Aorta (tissue), 4 donors: Measurements from ENCODE around the gene PYDC2. TPM values are rescaled to one million over a fixed set of nuclear protein-coding genes. Genes with fewer than 3 reads are reported as not detected.

Experiments
- polyA plus RNA-seq, 2 donors: library from polyadenylated mRNA; stranded (reverse); fragments of 200-250 nt; gene quantifications; one replicate each; pipeline ENCODE4 v1.2.3, GENCODE V29; 2013
- total RNA-seq, 2 donors: library from RNA; stranded (reverse); fragmentation: NEBNext Ultra II Directional; extraction: Animal tissue kit (Norgen Biotek cat#: 25700); gene quantifications; one replicate each; pipeline ENCODE4 v1.2.1, GENCODE V29; 2021
- donor health status: healthy with polysubstance abuse.
- donor health status: Bipolar disorder and iron deficiency.
- donor health status: DM: no; HTN: no; CAD: no.
- donor health status: DM: yes; HTN: yes; CAD: no.

The PYDC2 gene
- total and polyA plus RNA-seq, 4 donors, result not detected

Other genes with a start within 250 kb of the PYDC2 start
- gene CCDC50, start 131.8 kb upstream of the PYDC2 start, total RNA-seq, result 100 to 1,000 TPM in 1 of 2 donors, 10 to 100 TPM in 1; 95.8 to 129 TPM
- 10 to 100 TPM; 34.3 to 35.1 TPM for gene CCDC50, start 131.8 kb upstream of the PYDC2 start, polyA plus RNA-seq
- gene UTS2B, start 130.6 kb upstream of the PYDC2 start, total RNA-seq, result under 1 TPM; 0.42 to 0.78 TPM
- gene UTS2B, start 130.6 kb upstream of the PYDC2 start, polyA plus RNA-seq, result 1 to 10 TPM in 1 of 2 donors, under 1 TPM in 1; 0.15 to 2.8 TPM